ENCODE results near the gene MAFB. TPM values are rescaled to one million over a fixed set of nuclear protein-coding genes. Genes with fewer than 3 reads are reported as not detected.
A peak's percentile ranks its signal among the peaks of the same experiment; 100 is the strongest.
"Not testable (repeated sequence)": the region's sequence is repeated elsewhere in the genome, so short reads cannot be mapped to it uniquely, and the experiment has no call there.

The MAFB gene
- polyA plus RNA-seq (2012; ENCODE audit: insufficient read depth, insufficient read length, low read depth), result 3.1 TPM

DNA sequence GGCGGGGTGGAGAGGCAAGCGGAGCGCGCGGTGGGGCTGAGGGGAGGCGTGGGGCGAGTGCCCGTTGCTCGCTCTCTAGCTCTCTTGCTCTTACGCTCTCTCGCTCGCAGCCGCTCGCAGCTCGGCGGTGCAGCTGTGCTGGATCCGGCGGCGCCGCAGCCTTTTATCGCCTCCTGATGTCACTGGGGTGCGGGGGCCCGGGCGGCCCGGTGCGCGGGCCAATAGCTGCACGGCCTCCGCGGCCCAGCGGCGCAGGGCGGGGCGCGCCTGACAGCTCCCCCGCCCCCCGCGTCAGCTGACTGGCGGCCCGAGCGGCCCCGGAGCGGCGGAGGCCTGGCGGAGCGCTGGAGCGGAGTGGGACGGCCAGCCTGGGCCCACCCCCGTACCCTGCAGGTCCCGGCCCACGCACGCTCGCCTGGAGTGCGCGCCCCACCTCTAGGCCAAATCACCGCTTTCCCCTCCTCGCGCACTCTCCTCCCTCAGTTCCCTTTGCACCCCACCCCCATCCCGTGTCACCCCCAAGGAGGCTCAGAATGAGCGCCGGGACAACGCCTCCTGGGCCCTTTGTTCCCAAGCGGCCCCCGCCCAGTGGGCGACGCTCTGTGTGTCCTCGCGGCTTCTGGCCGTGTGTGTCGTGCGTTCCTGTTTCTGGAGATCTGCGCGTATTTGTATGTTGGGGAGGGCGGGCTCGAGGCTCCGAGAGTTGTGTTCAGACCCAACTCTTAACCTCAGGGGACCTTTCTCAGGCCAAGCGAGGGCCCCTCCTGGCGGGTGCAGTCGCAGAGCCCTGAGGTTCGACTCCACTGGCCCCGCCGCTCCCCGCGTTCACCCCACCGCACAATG lies at the start of gene MAFB:
Gene MAFB (minus strand): TSS at position 137 of the 843 bp plus-strand sequence. CDS start 386 bp downstream, outside the sequence.
- H3K4me1 ChIP-seq, result no peaks in the 10 kb centered on the region
- no peaks in the 10 kb centered on the region for H3K9me3 ChIP-seq
- peak within 1 kb of the TSS; percentile 66 for H3K4me3 ChIP-seq (ENCODE audit: low read depth, low read length)
- DNase-seq, result peak; percentile 90
- H3K27me3 ChIP-seq, result peaks cover 54% of the 10 kb centered on the region
- H3K36me3 ChIP-seq, result no peaks in the 10 kb centered on the region
- TF ChIP-seq, protein P1, sequence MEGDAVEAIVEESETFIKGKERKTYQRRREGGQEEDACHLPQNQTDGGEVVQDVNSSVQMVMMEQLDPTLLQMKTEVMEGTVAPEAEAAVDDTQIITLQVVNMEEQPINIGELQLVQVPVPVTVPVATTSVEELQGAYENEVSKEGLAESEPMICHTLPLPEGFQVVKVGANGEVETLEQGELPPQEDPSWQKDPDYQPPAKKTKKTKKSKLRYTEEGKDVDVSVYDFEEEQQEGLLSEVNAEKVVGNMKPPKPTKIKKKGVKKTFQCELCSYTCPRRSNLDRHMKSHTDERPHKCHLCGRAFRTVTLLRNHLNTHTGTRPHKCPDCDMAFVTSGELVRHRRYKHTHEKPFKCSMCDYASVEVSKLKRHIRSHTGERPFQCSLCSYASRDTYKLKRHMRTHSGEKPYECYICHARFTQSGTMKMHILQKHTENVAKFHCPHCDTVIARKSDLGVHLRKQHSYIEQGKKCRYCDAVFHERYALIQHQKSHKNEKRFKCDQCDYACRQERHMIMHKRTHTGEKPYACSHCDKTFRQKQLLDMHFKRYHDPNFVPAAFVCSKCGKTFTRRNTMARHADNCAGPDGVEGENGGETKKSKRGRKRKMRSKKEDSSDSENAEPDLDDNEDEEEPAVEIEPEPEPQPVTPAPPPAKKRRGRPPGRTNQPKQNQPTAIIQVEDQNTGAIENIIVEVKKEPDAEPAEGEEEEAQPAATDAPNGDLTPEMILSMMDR (IDR thresholded peaks at IDR 0.05; ENCODE audit: low read depth, low read length), result no peak

DNA sequence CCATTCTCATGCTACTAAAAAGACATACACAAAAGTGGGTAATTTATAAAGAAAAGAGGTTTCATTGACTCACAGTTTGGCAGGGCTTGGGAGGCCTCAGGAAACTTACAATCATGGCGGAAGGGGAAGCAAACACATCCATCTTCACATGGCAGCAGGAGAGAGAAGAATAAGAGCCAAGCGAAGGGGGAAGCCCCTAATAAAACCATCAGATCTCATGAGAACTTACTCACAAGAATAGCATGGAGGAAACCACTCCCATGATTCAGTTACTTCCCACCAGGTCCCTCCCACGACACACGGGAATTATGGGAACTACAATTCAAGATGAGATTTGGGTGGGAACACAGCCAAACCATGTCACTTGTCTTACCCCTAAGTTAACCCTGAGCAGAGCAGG lies 47.4 kb upstream of the MAFB start:
- not testable (repeated sequence) for H3K4me3 ChIP-seq (ENCODE audit: low read depth, low read length); H3K36me3 ChIP-seq; H3K27me3 ChIP-seq; H3K4me1 ChIP-seq; H3K9me3 ChIP-seq; DNase-seq

DNA sequence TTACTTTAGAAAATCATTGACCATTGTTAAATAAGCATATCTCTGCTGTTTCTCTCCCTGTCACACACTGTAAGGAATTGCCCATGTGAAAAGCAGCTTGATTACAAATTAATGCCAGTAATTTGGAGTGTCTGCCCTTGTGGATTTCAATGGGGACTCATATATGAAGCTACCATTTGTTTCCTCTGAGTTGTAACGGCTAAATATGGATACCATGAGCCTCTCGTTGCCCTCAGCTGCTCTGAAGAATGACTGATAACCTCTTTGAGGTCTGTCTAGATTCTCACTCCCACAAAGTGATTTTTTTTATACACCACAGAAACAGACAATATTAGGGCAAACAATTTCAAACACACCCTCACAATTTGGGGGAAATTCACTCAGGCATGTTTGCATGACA lies 40.0 kb upstream of the MAFB start:
- H3K4me3 ChIP-seq (ENCODE audit: low read depth, low read length), result no peak overlapping the region
- H3K9me3 ChIP-seq, result no peaks in the 10 kb centered on the region
- no peaks in the 10 kb centered on the region for H3K36me3 ChIP-seq
- H3K27me3 ChIP-seq, result no peaks in the 10 kb centered on the region; the same call in 1 of the 2 replicates
- no peaks in the 10 kb centered on the region for H3K4me1 ChIP-seq
- no peak for DNase-seq
- TF ChIP-seq, protein P1 (IDR thresholded peaks at IDR 0.05; ENCODE audit: low read depth, low read length), result no peak

DNA sequence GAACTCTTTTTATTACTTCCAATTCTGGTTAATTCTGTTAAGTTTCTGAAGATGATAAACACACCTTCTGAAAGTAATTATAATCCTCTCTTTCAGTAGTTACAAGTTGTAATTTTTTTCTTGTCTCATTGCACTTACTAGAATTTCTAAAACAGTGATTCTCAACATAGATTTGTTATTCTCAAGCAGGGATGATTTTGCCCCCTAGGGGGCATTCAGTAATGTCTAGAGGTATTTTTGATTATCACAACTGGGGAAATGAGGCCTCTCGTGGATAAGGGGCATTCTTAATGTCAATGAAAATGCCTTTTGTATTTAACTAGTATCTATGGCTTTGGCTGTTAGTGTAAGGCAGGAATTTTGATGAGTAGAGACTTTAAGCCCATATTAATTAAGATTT lies 39.4 kb upstream of the MAFB start:
- no peaks in the 10 kb centered on the region; the same call in 1 of the 2 replicates for H3K27me3 ChIP-seq
- no peaks in the 10 kb centered on the region for H3K36me3 ChIP-seq
- DNase-seq, result no peak
- no peak overlapping the region for H3K4me3 ChIP-seq (ENCODE audit: low read depth, low read length)
- no peaks in the 10 kb centered on the region for H3K9me3 ChIP-seq
- TF ChIP-seq, protein P1 (IDR thresholded peaks at IDR 0.05; ENCODE audit: low read depth, low read length), result peak; percentile 43
- no peaks in the 10 kb centered on the region for H3K4me1 ChIP-seq

DNA sequence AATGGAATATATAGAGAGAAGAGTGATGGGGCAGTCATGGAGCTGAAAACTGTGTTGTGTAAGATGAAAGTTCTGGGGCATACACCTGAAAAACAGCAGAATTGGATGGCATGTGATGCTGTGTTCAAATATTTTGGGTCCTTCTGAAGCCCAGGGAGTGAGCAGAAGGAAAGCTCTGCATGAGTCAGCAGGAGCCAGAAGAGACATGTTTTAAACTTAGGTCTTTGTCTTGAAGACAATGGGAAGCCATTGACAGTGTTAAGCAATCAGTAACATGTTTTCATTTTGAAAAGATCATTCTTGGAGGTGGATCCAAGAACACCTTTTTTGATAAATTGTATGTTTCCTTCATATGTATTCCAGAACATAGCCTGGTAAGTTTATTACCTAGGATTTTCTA lies 38.9 kb upstream of the MAFB start:
- H3K4me1 ChIP-seq, result no peaks in the 10 kb centered on the region
- TF ChIP-seq, protein P1 (IDR thresholded peaks at IDR 0.05; ENCODE audit: low read depth, low read length), result no peak
- no peaks in the 10 kb centered on the region; the same call in 1 of the 2 replicates for H3K27me3 ChIP-seq
- no peaks in the 10 kb centered on the region for H3K36me3 ChIP-seq
- no peak overlapping the region for H3K4me3 ChIP-seq (ENCODE audit: low read depth, low read length)
- DNase-seq, result no peak
- no peaks in the 10 kb centered on the region for H3K9me3 ChIP-seq

DNA sequence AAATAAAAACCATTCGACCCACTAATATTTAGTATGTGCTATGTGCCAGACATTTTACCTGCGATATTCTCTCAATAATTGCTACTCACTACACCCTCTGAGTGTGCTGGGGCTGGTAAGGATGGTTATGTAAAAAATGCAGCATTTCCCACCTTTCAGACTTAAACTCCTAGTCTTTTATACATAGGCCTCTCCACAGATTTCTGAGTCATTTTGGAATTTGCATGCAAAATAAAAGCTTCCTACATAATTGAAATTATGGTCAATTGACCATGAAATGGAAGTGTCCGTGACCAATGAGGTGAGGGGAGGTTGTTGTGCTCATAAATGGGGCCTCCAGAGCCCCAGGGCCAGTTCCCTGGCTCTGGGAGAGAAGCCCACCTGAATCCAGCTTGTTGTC lies 37.7 kb upstream of the MAFB start:
- Histone ChIP-seq H3K4me3 (ENCODE audit: low read depth, low read length) (no peak overlapping the region), H3K27me3 (no peaks in the 10 kb centered on the region; the same call in 1 of the 2 replicates), H3K4me1 (no peaks in the 10 kb centered on the region), H3K9me3 (no peaks in the 10 kb centered on the region), H3K36me3 (no peaks in the 10 kb centered on the region)
- no peak for DNase-seq
- TF ChIP-seq, protein P1 (IDR thresholded peaks at IDR 0.05; ENCODE audit: low read depth, low read length), result no peak

Data from BE2C (cell line).